GM18505 (cell line): ENCODE measurements around the gene DPP6.

Experiments used
- ATAC-seq: cut with Tn5 transposase; IDR thresholded peaks from one replicate; pipeline ENCODE4 v1.9.1; 2021; ENCODE audit not compliant: unreplicated experiment
- POLR2A ChIP-seq: IDR thresholded peaks from 4 replicates; pipeline ENCODE4 v1.6.1; 2011; ENCODE audit warnings: borderline replicate concordance; ENCODE audit not compliant: insufficient read depth, insufficient read length; ENCODE audit errors: extremely low read depth

The DPP6 gene

DNA sequence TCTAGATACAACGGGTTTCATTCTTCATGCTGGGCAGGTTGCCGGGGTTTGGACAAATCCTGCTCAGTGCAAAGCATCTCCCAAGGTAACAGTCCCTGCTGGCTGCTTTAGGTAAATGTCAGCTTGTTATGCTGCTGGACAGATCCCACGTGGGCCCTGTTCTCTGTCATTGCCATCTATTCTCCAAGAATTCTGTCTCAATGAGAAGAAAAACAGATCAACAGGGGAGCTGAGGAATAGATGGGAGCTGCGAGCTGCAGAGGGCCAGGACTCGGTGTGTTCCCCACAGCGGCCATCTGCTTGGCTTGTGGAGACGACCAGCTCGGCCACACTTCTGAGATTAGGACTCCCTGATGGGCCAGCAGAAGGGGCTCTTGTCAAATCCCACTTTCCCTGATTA, 235.2 kb downstream of the DPP6 start:
- no peak for TF ChIP-seq POLR2A
- ATAC-seq: no peak

DNA sequence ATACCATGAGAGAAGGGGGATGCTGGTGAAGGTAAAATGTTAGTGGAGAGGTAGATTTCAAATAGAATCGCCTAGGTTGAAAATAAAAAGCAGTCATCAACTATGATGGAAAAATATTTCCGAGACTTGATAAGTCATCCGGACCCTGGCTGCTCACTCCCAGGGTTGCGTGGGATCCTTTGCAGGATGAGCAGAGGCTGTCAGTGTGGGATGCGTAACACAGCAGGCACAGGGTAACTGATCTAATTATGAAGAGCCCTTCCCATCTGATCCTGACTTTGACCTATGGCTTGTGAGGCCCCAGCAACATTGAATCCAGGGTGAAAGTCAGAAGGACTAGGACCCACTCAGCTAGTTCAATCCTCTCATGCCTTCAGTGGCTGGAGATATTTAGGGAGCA, 236.9 kb downstream of the DPP6 start:
- TF ChIP-seq POLR2A: no peak

GRCh38 chr7:154296443-154296842, 244.2 kb downstream of the DPP6 start:
- TF ChIP-seq POLR2A: no peak
- ATAC-seq: no peak

More for the DNA sequence above, 236.9 kb downstream of the DPP6 start:
- ATAC-seq: no peak

DNA sequence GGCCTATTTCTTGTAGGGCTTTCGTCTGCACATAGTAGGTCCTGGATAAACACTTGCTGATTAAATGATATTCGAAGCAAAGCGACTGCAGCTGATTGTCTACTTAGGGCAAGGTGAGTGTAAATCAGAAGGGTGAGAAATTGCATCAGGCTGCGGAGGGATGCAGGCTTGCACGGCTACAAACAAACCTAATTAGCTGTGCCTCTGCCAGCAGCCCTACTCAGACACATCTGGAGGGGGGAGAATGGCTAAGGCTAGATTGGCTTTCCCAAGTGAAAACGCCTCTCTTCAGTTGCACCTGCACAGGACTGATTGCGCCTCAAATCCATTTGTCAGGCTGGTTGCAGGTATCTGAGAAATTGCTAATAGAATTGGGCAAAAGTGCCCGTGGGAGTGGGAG, 247.5 kb downstream of the DPP6 start:
- TF ChIP-seq POLR2A: no peak
- ATAC-seq: no peak

GRCh38 chr7:154302380-154302779, 250.2 kb downstream of the DPP6 start:
- ATAC-seq: no peak
- no peak for TF ChIP-seq POLR2A

- no peak for ATAC-seq
- no peak for TF ChIP-seq POLR2A
Measured at GRCh38 chr7:154304231-154304630, 252.0 kb downstream of the DPP6 start.

DNA sequence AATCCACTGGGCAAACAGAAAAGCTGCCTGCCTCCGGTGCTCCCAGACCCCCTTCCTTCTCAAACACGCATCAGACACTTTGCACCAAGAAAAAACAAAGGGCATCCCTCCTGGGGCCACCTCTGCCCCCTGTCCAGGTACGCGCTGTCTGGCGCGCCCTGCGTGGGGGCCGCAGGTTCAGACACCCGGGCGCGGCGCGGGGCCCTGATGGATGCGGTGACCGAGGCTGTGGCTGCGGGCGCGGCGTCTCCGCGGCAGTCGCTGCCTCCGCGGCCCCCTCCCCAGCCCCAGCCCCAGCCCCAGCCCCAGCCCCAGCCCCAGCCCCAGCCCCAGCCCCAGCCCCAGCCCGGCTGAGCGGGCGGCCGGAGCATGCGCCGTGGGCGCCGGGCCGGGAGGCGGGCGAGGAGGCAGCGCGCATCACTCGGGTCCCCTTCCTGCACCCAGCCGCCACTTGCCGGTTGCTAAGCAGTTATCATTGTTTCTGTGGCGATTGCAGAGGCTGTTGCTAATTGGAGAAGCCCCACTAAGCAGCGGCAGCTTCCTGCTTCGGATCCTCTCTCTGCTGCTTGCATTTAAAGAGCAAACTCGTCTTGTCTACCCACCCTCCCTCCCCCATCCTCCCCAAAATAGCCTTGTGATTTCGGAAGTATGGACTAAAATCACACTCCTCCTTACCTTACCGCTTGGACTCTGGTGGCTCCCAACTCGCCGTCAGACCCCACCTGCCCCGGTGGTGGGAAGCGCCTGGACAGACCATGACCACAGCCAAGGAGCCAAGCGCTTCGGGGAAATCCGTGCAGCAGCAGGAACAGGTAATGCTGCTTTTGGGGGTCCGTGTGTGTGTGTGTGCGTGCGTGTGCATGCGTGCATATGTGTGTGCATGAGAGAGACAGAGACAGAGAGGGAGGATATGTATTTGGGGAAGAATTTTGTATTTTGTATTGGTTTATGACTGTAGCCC, 252.8 kb downstream of the DPP6 start:
- no peak for TF ChIP-seq POLR2A

GRCh38 chr7:154306036-154306435, 253.8 kb downstream of the DPP6 start:
- TF ChIP-seq POLR2A: no peak
- ATAC-seq: no peak

More for the DNA sequence above, 252.8 kb downstream of the DPP6 start:
- ATAC-seq: no peak

- TF ChIP-seq POLR2A: no peak
- no peak for ATAC-seq
Measured at GRCh38 chr7:154308928-154309327, 256.7 kb downstream of the DPP6 start.

DNA sequence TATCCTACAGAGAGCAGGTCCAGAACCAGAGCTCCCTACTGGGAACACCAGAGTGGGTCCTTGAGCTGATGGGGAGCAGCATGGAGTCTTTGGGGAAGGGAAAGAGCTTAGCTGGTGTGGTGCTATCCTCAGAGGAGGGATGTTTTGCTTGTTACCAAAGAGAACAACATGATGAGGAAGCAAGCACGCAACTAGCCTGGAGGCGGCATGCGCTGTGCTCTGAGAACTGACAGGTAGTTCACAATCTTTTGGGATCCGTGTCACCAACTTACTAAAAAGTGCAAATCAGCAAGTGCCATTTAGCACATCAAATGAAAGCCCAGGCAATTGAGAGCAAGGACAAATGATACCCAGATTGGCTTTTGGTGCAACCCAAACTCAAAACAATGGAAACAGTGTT, 257.9 kb downstream of the DPP6 start:
- no peak for TF ChIP-seq POLR2A
- no peak for ATAC-seq

DNA sequence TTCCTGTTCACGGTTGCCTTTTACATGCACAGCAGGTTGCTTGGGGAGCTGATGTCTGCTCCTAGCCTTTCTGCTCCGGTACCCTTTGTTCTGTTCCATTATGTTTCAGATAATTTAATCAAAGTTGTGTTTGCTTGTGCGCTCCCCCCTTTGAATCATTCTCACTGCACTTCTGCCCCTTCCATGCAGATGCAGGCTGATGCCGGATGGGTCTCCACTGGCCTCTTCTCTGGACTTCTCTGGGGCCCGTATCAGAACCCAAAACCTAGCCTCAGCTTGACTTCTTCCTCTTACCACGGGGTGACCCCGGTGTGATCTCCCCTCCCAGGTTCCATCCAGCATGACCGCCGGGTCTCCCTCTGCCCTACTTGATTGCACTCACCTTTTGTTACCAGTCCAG, 272.0 kb downstream of the DPP6 start:
- no peak for ATAC-seq

GRCh38 chr7:154326421-154326820, 274.2 kb downstream of the DPP6 start:
- TF ChIP-seq POLR2A: no peak
- ATAC-seq: no peak

More for the DNA sequence above, 272.0 kb downstream of the DPP6 start:
- TF ChIP-seq POLR2A: no peak

GRCh38 chr7:154330318-154330717, 278.1 kb downstream of the DPP6 start:
- no peak for ATAC-seq

More at GRCh38 chr7:154330318-154330717, 278.1 kb downstream of the DPP6 start:
- TF ChIP-seq POLR2A: no peak
